ENCODE measurements around the gene GPR162.
A peak's percentile ranks its signal among the peaks of the same experiment; 100 is the strongest.

The GPR162 gene

DNA sequence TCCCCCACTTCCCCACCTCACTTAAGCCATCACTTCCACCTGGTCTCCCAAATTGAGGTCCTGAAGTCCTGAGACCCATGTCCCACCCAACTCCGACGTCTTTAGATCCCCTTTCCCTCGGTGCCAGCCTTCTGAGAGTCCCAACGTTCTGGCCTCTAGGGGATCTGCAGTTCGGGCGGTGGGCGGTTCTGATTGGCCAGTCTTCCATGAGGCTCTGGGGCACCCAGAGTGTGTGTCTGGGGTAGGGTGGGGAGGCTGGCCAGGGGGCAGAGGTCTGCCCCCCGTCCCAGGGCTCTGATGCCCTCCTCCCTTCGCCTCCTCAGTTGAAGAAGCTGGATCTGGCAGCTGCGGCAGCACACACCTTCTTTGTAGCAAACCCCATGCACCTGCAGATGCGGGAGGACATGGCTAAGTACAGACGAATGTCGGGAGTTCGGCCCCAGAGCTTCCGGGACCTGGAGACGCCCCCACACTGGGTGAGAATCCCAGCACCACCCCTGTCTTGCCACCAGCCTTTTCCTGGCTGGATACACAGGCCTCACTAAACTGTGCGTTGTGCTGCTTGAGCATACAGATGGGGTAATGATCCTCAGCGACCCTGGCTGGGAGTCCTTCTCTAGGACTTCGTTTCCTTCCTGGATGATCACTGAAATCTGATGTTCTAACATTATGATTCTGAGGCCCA is 8.1 kb downstream of the GPR162 start:
- TF ChIP-seq, protein P1, sequence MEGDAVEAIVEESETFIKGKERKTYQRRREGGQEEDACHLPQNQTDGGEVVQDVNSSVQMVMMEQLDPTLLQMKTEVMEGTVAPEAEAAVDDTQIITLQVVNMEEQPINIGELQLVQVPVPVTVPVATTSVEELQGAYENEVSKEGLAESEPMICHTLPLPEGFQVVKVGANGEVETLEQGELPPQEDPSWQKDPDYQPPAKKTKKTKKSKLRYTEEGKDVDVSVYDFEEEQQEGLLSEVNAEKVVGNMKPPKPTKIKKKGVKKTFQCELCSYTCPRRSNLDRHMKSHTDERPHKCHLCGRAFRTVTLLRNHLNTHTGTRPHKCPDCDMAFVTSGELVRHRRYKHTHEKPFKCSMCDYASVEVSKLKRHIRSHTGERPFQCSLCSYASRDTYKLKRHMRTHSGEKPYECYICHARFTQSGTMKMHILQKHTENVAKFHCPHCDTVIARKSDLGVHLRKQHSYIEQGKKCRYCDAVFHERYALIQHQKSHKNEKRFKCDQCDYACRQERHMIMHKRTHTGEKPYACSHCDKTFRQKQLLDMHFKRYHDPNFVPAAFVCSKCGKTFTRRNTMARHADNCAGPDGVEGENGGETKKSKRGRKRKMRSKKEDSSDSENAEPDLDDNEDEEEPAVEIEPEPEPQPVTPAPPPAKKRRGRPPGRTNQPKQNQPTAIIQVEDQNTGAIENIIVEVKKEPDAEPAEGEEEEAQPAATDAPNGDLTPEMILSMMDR (IDR thresholded peaks at IDR 0.05; ENCODE audit: low read depth, low read length, missing control alignments) = peak; percentile 42
- H3K4me3 ChIP-seq (ENCODE audit: low read depth, low read length) = peak overlapping the region; percentile 92
- DNase-seq (ENCODE audit: low read depth) = no peak
- in situ Hi-C loops (cut with HindIII; ENCODE audit: low sequenced_read_pairs) = no loop called here

DNA sequence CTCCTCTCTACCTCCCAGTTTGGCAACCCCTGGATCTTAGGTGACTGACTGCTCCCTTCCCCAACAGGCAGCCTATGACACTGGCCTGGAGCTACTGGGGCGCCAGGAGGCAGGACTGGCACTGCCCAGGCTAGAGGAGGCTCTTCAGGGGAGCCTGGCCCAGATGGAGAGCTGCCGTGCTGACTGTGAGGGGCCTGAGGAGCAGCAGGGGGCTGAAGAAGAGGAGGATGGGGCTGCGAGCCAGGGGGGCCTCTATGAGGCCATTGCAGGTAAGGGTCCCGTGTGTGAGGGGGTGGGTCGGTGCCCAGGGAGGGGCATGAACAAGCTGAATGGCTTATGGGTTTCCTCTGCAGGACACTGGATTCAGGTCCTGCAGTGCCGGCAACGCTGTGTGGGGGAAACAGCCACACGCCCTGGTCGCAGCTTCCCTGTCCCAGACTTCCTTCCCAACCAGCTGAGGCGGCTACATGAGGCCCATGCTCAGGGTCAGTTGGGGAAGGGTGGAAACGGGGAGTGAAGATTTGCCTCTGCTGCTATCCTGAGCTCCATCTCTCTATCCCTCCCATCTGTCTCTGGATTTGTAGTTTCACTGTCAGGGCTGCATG is 8.8 kb downstream of the GPR162 start:
- in situ Hi-C loops (cut with HindIII; ENCODE audit: low sequenced_read_pairs) = no loop called here
- peak overlapping the region; percentile 92 for H3K4me3 ChIP-seq (ENCODE audit: low read depth, low read length)
- TF ChIP-seq, protein P1 (IDR thresholded peaks at IDR 0.05; ENCODE audit: low read depth, low read length, missing control alignments) = no peak
- DNase-seq (ENCODE audit: low read depth) = no peak

DNA sequence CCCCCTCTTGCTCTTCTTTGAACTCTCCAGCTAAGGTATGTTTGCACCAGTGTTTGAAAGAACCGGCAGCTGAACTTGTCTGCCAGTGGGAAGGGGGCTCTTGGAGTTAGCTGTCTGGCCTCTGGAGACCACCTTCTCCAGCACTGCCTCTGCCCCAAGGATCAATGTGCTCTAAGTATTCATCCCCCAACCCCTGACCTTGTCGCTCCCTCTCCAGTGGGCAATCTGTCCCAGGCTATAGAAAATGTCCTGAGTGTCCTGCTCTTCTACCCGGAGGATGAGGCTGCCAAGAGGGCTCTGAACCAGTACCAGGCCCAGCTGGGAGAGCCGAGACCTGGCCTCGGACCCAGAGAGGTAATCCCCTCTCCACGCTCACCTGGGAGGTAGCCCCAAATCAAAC is 9.4 kb downstream of the GPR162 start:
- in situ Hi-C loops (cut with HindIII; ENCODE audit: low sequenced_read_pairs) = no loop called here
- no peak overlapping the region for H3K4me3 ChIP-seq (ENCODE audit: low read depth, low read length)
- DNase-seq (ENCODE audit: low read depth) = no peak
- TF ChIP-seq, protein P1 (IDR thresholded peaks at IDR 0.05; ENCODE audit: low read depth, low read length, missing control alignments) = no peak

DNA sequence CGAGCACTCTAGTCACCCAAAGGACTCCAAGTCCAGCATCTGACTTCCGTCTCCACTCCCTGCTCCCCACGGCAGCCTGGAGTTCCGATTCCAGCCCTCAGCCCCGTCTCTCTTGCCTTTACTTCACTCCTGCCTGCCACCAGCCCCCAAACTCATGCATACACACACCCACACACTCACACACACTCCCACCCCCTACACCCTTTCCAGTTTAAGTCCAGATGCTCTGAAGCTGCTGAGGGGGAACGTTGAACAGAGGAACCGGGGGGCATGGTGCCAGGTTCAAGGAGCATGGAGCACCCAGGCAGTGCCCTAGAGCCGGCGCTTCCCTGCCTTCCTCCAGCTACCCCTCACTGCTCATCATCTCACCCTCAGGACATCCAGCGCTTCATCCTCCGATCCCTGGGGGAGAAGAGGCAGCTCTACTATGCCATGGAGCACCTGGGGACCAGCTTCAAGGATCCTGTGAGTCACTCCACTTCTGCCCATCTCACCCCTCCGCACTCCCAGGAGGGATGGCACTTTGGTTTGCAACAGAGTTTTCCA is 9.9 kb downstream of the GPR162 start:
- H3K4me3 ChIP-seq (ENCODE audit: low read depth, low read length) = no peak overlapping the region
- TF ChIP-seq, protein P1 (IDR thresholded peaks at IDR 0.05; ENCODE audit: low read depth, low read length, missing control alignments) = no peak
- no peak for DNase-seq (ENCODE audit: low read depth)
- in situ Hi-C loops (cut with HindIII; ENCODE audit: low sequenced_read_pairs) = no loop called here

DNA sequence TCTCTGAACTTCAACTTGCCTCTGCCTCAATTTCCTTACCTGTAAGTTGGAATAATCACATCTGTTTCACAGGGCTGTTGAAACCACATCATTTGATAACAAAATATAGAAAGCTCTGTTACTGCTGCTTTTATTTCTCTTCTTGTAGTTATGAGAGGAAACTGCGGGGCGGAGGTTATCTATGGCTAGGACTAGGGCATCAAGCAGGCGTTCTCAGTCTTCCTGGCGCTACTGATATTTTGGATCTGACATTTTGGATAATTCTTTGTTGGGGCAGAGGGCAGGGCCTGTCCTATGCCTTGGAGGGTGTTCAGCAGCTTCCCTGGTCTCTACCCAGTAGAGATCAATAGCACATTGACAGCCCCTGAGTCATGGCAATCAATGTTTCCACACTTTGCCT is 10.5 kb downstream of the GPR162 start:
- no peak for DNase-seq (ENCODE audit: low read depth)
- in situ Hi-C loops (cut with HindIII; ENCODE audit: low sequenced_read_pairs) = no loop called here
- H3K4me3 ChIP-seq (ENCODE audit: low read depth, low read length) = no peak overlapping the region
- TF ChIP-seq, protein P1 (IDR thresholded peaks at IDR 0.05; ENCODE audit: low read depth, low read length, missing control alignments) = no peak

DNA sequence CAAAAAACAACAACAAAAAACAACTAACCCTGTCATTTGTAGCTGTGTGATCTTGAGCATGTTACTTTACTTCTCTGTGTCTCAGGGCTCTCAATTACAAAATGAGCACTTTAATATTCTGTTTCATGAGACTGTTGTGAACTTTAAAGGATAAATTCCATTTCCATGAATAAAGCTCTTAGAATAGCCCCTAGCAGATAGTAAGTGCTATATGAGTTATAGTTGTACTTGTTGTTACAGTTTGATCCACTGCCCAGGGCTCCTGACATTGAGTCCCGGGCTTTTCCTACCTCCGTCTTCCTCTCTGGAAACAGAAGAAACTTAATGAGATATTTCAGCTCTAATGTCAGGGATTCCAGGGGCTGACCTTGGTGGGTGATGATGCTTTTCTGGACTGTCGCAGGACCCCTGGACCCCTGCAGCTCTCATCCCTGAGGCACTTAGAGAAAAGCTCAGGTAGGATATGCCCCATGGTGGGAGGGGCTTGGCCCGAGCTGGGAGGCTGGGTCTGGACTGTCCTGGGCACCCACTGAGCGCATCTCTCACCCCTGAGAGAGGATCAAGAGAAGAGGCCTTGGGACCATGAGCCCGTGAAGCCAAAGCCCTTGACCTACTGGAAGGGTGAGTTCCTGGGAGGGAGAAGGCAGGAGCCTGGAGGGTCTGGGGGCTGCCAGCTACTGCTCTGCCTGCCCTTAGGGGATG is 11.7 kb downstream of the GPR162 start:
- H3K4me3 ChIP-seq (ENCODE audit: low read depth, low read length) = no peak overlapping the region
- TF ChIP-seq, protein P1 (IDR thresholded peaks at IDR 0.05; ENCODE audit: low read depth, low read length, missing control alignments) = no peak
- in situ Hi-C loops (cut with HindIII; ENCODE audit: low sequenced_read_pairs) = no loop called here
- no peak for DNase-seq (ENCODE audit: low read depth)
